Measurements from ENCODE around the gene SPNS3. TPM values are rescaled to one million over a fixed set of nuclear protein-coding genes. Genes with fewer than 3 reads are reported as not detected.

Gene SPNS3
- total RNA-seq, 1 experiment from 2014 or later: 15.9 TPM

DNA sequence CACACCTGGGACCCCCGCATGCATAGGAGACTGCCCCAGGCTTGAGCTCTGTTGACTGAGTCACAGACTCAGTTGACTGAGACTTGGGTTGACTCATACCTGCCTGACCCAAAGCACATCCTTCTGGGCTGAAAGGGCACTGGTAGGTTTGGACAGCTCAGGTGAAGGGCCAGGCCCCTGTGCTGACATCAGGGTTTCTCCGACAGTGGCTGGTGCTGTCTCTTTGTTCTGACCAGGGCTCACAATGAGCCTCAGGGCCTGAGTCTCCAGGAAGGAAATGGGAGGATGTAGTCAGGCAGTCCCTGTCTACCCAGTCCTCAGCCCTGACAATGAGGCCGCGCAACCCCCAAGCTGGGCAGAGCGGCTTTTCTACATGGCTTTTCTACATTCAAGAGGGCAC is 71.4 kb downstream of the SPNS3 start:
- Histone ChIP-seq H3K27ac (peak overlapping the region; percentile 58), H3K9me2 (ENCODE audit: insufficient read depth) (no peaks in the 10 kb centered on the region), H3K36me3 (ENCODE audit: low read depth) (peaks cover 10% of the 10 kb centered on the region; the same call in 1 of the 2 replicates), H3K4me3 (no peak overlapping the region), H3K4me2 (peak overlapping the region; percentile 51), H3K4me1 (replicated peaks; ENCODE audit: insufficient read depth) (peaks cover 64% of the 10 kb centered on the region), H4K20me1 (ENCODE audit: insufficient read depth) (peaks cover 13% of the 10 kb centered on the region), H3K79me2 (ENCODE audit: low read depth) (peaks cover 100% of the 10 kb centered on the region), H3K27me3 (ENCODE audit: insufficient read depth, low read depth) (no peaks in the 10 kb centered on the region), H3K9me3 (ENCODE audit: insufficient read depth, low read depth) (no peaks in the 10 kb centered on the region), H2AFZ (no peak overlapping the region), H3F3A (ENCODE audit: insufficient read depth, low read depth) (peaks cover 60% of the 10 kb centered on the region)
- DNase-seq: peak; percentile 71 to 77
- BruUV-seq (replicated peaks): no TSS peak
- CTCF ChIA-PET: interaction anchor here (0.6 to 0.9 kb wide), 2 partner anchors 8 to 24 kb away, joined by 3 read pairs; no protein-coding TSS in a partner anchor
- intact Hi-C loops (cut with micrococcal nuclease; ENCODE audit: unreplicated experiment): no loop called here
- TF ChIP-seq EZH2 (IDR thresholded peaks at IDR 0.05; ENCODE audit: low read depth): no peak
- TF ChIP-seq, protein P1, sequence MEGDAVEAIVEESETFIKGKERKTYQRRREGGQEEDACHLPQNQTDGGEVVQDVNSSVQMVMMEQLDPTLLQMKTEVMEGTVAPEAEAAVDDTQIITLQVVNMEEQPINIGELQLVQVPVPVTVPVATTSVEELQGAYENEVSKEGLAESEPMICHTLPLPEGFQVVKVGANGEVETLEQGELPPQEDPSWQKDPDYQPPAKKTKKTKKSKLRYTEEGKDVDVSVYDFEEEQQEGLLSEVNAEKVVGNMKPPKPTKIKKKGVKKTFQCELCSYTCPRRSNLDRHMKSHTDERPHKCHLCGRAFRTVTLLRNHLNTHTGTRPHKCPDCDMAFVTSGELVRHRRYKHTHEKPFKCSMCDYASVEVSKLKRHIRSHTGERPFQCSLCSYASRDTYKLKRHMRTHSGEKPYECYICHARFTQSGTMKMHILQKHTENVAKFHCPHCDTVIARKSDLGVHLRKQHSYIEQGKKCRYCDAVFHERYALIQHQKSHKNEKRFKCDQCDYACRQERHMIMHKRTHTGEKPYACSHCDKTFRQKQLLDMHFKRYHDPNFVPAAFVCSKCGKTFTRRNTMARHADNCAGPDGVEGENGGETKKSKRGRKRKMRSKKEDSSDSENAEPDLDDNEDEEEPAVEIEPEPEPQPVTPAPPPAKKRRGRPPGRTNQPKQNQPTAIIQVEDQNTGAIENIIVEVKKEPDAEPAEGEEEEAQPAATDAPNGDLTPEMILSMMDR (conservative IDR thresholded peaks at IDR 0.05): no peak
- POLR2A ChIA-PET (ENCODE audit: unreplicated experiment): interaction anchor here (0.6 kb wide), 1 partner anchor 9 kb away, joined by 3 read pairs; no protein-coding TSS in a partner anchor

DNA sequence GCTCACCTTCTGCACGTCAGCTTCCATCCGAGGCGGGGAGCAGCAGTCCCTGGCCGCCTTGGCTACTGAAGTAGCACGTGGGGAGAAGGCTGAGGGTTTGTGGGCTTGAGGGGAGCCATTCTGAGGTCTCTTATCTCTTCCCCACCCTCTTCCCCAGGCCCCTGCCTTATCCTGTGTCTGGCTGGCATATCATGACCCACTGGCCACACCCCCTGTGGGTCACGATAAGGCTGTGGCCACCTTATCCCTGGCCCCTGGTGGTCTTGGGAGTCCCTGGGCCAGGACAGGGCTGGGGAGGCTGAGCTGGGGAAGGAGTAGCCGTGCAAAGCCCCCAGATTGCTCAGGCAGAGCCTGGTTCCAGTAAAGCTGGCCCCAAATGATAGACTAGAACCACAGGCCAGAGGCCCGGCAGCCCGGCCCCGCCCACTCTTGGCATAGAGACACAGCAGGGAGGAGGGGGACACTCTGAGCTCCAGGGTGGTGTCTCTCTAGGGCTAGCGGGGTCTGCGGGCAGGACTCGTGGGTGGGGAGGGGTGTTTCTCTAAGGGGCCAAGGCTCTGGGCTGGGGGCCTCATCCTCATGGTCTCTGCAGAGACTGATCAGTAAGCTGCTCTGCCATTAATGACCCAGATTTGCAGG is 72.6 kb downstream of the SPNS3 start:
- ChIA-PET POLR2A (ENCODE audit: unreplicated experiment) (interaction anchor here (0.5 kb wide), 1 partner anchor 82 kb away, joined by 4 read pairs; no protein-coding TSS in a partner anchor), CTCF (no interaction called here)
- H3K9me2 ChIP-seq (ENCODE audit: insufficient read depth): no peaks in the 10 kb centered on the region
- no peak overlapping the region for H2AFZ ChIP-seq
- no peak overlapping the region for H3K4me3 ChIP-seq
- DNase-seq: no peak
- H3K79me2 ChIP-seq (ENCODE audit: low read depth): peaks cover 100% of the 10 kb centered on the region
- intact Hi-C loops (cut with micrococcal nuclease; ENCODE audit: unreplicated experiment): no loop called here
- TF ChIP-seq EZH2 (IDR thresholded peaks at IDR 0.05; ENCODE audit: low read depth): no peak
- TF ChIP-seq, protein P1 (conservative IDR thresholded peaks at IDR 0.05): no peak
- H3K27me3 ChIP-seq (ENCODE audit: insufficient read depth, low read depth): no peaks in the 10 kb centered on the region
- peak overlapping the region; percentile 58; the same call in 1 of the 2 replicates for H3K27ac ChIP-seq
- peak overlapping the region; percentile 51 for H3K4me2 ChIP-seq
- H3K36me3 ChIP-seq (ENCODE audit: low read depth): peaks cover 10% of the 10 kb centered on the region; the same call in 1 of the 2 replicates
- no peaks in the 10 kb centered on the region for H3K9me3 ChIP-seq (ENCODE audit: insufficient read depth, low read depth)
- peaks cover 68% of the 10 kb centered on the region for H3F3A ChIP-seq (ENCODE audit: insufficient read depth, low read depth)
- peaks cover 13% of the 10 kb centered on the region for H4K20me1 ChIP-seq (ENCODE audit: insufficient read depth)
- peaks cover 66% of the 10 kb centered on the region for H3K4me1 ChIP-seq (replicated peaks; ENCODE audit: insufficient read depth)
- no TSS peak for BruUV-seq (replicated peaks)

DNA sequence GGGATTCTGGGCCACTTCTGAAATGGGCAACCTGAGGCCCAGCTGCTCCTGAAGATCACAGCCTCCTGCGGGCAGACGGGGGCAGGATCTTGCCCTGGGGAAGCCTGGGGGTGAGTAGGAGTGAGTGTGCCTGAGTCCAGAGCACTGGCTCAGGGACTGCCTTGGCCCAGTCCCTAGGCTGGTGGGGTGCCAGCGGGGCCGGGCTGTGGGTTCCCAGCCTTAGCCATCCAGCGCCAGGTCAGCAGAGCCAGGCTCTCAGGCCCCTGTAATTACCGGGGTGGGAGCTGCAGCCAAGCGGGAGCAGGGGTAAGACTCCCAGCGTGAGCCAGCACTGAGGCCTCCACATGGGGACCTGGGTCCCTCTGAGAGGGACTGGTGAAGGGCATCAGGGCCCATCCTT is 73.2 kb downstream of the SPNS3 start:
- CTCF ChIA-PET: no interaction called here
- Histone ChIP-seq H3K4me3 (no peak overlapping the region), H3K9me2 (ENCODE audit: insufficient read depth) (no peaks in the 10 kb centered on the region), H3F3A (ENCODE audit: insufficient read depth, low read depth) (peaks cover 69% of the 10 kb centered on the region), H3K4me1 (replicated peaks; ENCODE audit: insufficient read depth) (peaks cover 66% of the 10 kb centered on the region), H3K36me3 (ENCODE audit: low read depth) (peaks cover 10% of the 10 kb centered on the region; the same call in 1 of the 2 replicates), H4K20me1 (ENCODE audit: insufficient read depth) (peaks cover 13% of the 10 kb centered on the region), H3K27ac (no peak overlapping the region), H2AFZ (no peak overlapping the region), H3K27me3 (ENCODE audit: insufficient read depth, low read depth) (no peaks in the 10 kb centered on the region), H3K79me2 (ENCODE audit: low read depth) (peaks cover 100% of the 10 kb centered on the region), H3K4me2 (0 out of 2 replicates have a peak overlapping the region, but pooled peaks have one; percentile 51), H3K9me3 (ENCODE audit: insufficient read depth, low read depth) (no peaks in the 10 kb centered on the region)
- TF ChIP-seq, protein P1 (conservative IDR thresholded peaks at IDR 0.05): no peak
- no peak for TF ChIP-seq EZH2 (IDR thresholded peaks at IDR 0.05; ENCODE audit: low read depth)
- POLR2A ChIA-PET (ENCODE audit: unreplicated experiment): interaction anchor here (0.5 to 0.6 kb wide), 2 partner anchors 83 to 203 kb away, joined by 4 read pairs; no protein-coding TSS in a partner anchor
- BruUV-seq (replicated peaks): no TSS peak
- DNase-seq: no peak
- intact Hi-C loops (cut with micrococcal nuclease; ENCODE audit: unreplicated experiment): no loop called here
